Naive thymus-derived CD4-positive, alpha-beta T cell (primary cell): ENCODE measurements around the gene TRAPPC8. TPM values are rescaled to one million over a fixed set of nuclear protein-coding genes. Genes with fewer than 3 reads are reported as not detected.
"Not testable (repeated sequence)": the region's sequence is repeated elsewhere in the genome, so short reads cannot be mapped to it uniquely, and the experiment has no call there.

Experiments
- ATAC-seq: fragments of 150-1000 bp; cut with Tn5 transposase; 2 replicates; pipeline ENCODE4 v1.10.0; 2021; ENCODE audit warnings: mild to moderate bottlenecking, moderate library complexity
- CTCF ChIA-PET: fragments of 350-600 bp; sonication (Branson Sonifier 250); formaldehyde crosslinking; loops from one replicate; lab custom pipeline; 2021; ENCODE audit warnings: antibody characterized with exemption; lab: Charles Lee
- POLR2A ChIA-PET: fragments of 350-600 bp; sonication (Branson Sonifier 250); formaldehyde crosslinking; loops from one replicate; lab custom pipeline; 2021; ENCODE audit warnings: antibody characterized with exemption, inconsistent platforms; lab: Charles Lee
- DNase-seq, 9 donors: peaks; one replicate each; pipeline versions ENCODE4 v3.0.0 to v3.0.0-alpha.2; 2020 to 2022; ENCODE audit warnings: mixed read lengths in 1 of 9
- H3K27ac ChIP-seq: one replicate; pipeline ENCODE4 v1.7.0; 2013; ENCODE audit warnings: mild to moderate bottlenecking, low read depth, low read length, moderate library complexity
- H3K27me3 ChIP-seq, 2 donors: one replicate each; pipeline ENCODE4 v1.7.0; 2013; ENCODE audit warnings: low read length in 2 of 2, mild to moderate bottlenecking in 2 of 2, moderate library complexity in 2 of 2; ENCODE audit not compliant: control insufficient read depth in 2 of 2, insufficient read depth in 2 of 2
- H3K36me3 ChIP-seq, 3 experiments: 1 replicate in 2 of 3; 2 replicates in 1 of 3; pipeline ENCODE4 v1.7.0; 2013; ENCODE audit warnings: low read length in 3 of 3, mild to moderate bottlenecking in 3 of 3, moderate library complexity in 1 of 3; ENCODE audit not compliant: insufficient read depth in 3 of 3, control insufficient read depth in 2 of 3
- H3K4me1 ChIP-seq, 2 donors: one replicate each; pipeline ENCODE4 v1.7.0; 2013; ENCODE audit warnings: low read length in 2 of 2, mild to moderate bottlenecking in 2 of 2, moderate library complexity in 1 of 2; ENCODE audit not compliant: control insufficient read depth in 2 of 2, insufficient read depth in 2 of 2
- H3K4me3 ChIP-seq: 2 replicates; pipeline ENCODE4 v1.7.0; 2013; ENCODE audit warnings: mild to moderate bottlenecking, low read length
- H3K9me3 ChIP-seq, 3 experiments: 1 replicate in 2 of 3; 2 replicates in 1 of 3; pipeline ENCODE4 v1.7.0; 2013; ENCODE audit warnings: low read length in 3 of 3; ENCODE audit not compliant: control insufficient read depth in 2 of 3
- H3K27ac Mint-ChIP-seq, 9 donors: one replicate each; pipeline ENCODE4 v1.8.0; 2020 to 2022; ENCODE audit warnings: mixed read lengths in 9 of 9, mild to moderate bottlenecking in 8 of 9, moderate library complexity in 5 of 9, inconsistent platforms in 2 of 9
- H3K27me3 Mint-ChIP-seq, 5 donors: one replicate each; pipeline ENCODE4 v1.8.0; 2021 to 2022; ENCODE audit warnings: mixed read lengths in 5 of 5, mild to moderate bottlenecking in 1 of 5
- H3K36me3 Mint-ChIP-seq, 5 donors: one replicate each; pipeline ENCODE4 v1.8.0; 2020 to 2022; ENCODE audit warnings: mixed read lengths in 5 of 5, mild to moderate bottlenecking in 3 of 5, inconsistent platforms in 1 of 5
- H3K4me1 Mint-ChIP-seq, 7 donors: one replicate each; pipeline ENCODE4 v1.8.0; 2020 to 2022; ENCODE audit warnings: mixed read lengths in 7 of 7, mild to moderate bottlenecking in 3 of 7, inconsistent platforms in 1 of 7
- H3K4me3 Mint-ChIP-seq, 10 donors: one replicate each; pipeline ENCODE4 v1.8.0; 2020 to 2022; ENCODE audit warnings: mild to moderate bottlenecking in 10 of 10, mixed read lengths in 10 of 10, moderate library complexity in 6 of 10, inconsistent platforms in 2 of 10
- H3K9me3 Mint-ChIP-seq, 11 donors: one replicate each; pipeline ENCODE4 v1.8.0; 2020 to 2022; ENCODE audit warnings: mixed read lengths in 11 of 11, mild to moderate bottlenecking in 4 of 11, inconsistent platforms in 1 of 11, moderate library complexity in 1 of 11
- intact Hi-C, 2 donors: fragments of 100-400 bp; cut with micrococcal nuclease; formaldehyde crosslinking; loops; one replicate each; pipeline ENCODE4 v1.15.1; 2023
- polyA plus RNA-seq, 2 donors: library from polyadenylated mRNA; unstranded; fragments of 300-500 nt; fragmentation: Illumina TruSeq; gene quantifications; one replicate each; pipeline ENCODE4 v1.2.3, GENCODE V29; 2021
- total RNA-seq, 6 experiments: library from RNA in 5 of 6; stranded (reverse) in 5 of 6; gene quantifications; 1 replicate in 5 of 6; 2 replicates in 1 of 6; pipeline ENCODE4 v1.2.3 and lab custom pipeline; 2021 to 2026

The TRAPPC8 gene
- total and polyA plus RNA-seq, 7 experiments from 2014 or later, result 16.4 to 62.7 (median 42.7) TPM

GRCh38 chr18:31819925-31820229, 123.1 kb downstream of the TRAPPC8 start:
- CTCF ChIA-PET, result no interaction called here
- no peaks in the 10 kb centered on the region for H3K36me3 Mint-ChIP-seq
- intact Hi-C loops, result loop anchor here (1.0 to 2.0 kb wide), 4 partner anchors 79 to 264 kb away; no protein-coding TSS in a partner anchor
- Histone ChIP-seq H3K9me3 (no peaks in the 10 kb centered on the region), H3K4me3 (no peak overlapping the region), H3K36me3 (no peaks in the 10 kb centered on the region), H3K27ac (no peak overlapping the region), H3K4me1 (no peaks in the 10 kb centered on the region), H3K27me3 (no peaks in the 10 kb centered on the region)
- ATAC-seq (no peak), DNase-seq (no peak)
- POLR2A ChIA-PET, result interaction anchor here (0.6 kb wide), 1 partner anchor 284 kb away, joined by 4 read pairs; no protein-coding TSS in a partner anchor
- no peak overlapping the region for H3K4me3 Mint-ChIP-seq
- H3K27ac Mint-ChIP-seq, result no peak overlapping the region
- peaks cover 0 to 8% (median 5%) of the 10 kb centered on the region in 5 donors for H3K27me3 Mint-ChIP-seq
- H3K9me3 Mint-ChIP-seq, result no peaks in the 10 kb centered on the region
- H3K4me1 Mint-ChIP-seq, result peaks cover 0 to 3% (median 0%) of the 10 kb centered on the region in 7 donors

GRCh38 chr18:31819106-31819924, 123.6 kb downstream of the TRAPPC8 start:
- no peaks in the 10 kb centered on the region for H3K36me3 ChIP-seq
- H3K4me1 ChIP-seq, result no peaks in the 10 kb centered on the region
- H3K27me3 Mint-ChIP-seq, result peaks cover 0 to 8% (median 5%) of the 10 kb centered on the region in 5 donors
- H3K4me3 Mint-ChIP-seq, result no peak overlapping the region
- no peak overlapping the region for H3K4me3 ChIP-seq
- H3K36me3 Mint-ChIP-seq, result no peaks in the 10 kb centered on the region
- peak in 5 of 9 donors; percentile 8 to 27 (median 14) for DNase-seq
- peaks cover 0 to 3% (median 0%) of the 10 kb centered on the region in 7 donors for H3K4me1 Mint-ChIP-seq
- peak; percentile 75 for ATAC-seq
- no peak overlapping the region for H3K27ac ChIP-seq
- no peaks in the 10 kb centered on the region for H3K27me3 ChIP-seq
- ChIA-PET POLR2A (no interaction called here), CTCF (no interaction called here)
- H3K9me3 Mint-ChIP-seq, result no peaks in the 10 kb centered on the region
- H3K9me3 ChIP-seq, result no peaks in the 10 kb centered on the region
- no peak overlapping the region for H3K27ac Mint-ChIP-seq
- intact Hi-C loops, result loop anchor here (1.0 to 2.0 kb wide), 4 partner anchors 78 to 263 kb away; no protein-coding TSS in a partner anchor

DNA sequence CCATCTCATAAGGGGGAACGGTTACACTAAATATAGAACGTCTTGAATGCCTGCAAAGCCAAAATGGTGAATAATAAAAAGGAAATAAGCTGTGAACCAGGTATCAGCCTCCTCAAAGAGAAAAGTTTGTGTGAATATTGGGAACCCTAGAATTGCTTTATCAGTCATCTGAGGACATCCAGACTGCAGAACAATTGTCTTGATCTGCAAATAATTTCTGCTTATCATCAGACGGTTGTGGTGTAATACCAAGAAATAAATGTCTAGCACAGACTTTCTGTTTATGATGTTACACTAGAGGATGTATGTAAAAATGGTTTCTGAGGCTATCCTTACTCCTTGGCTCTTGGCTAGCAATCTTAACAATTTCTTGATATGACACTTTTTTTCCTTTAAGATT, 128.8 kb downstream of the TRAPPC8 start:
- DNase-seq, result no peak
- CTCF ChIA-PET, result interaction anchor here (0.9 kb wide), 1 partner anchor 76 kb away, joined by 3 read pairs; no protein-coding TSS in a partner anchor

GRCh38 chr18:31810336-31811130, 132.4 kb downstream of the TRAPPC8 start:
- H3K36me3 Mint-ChIP-seq, H3K4me3 Mint-ChIP-seq, CTCF ChIA-PET, H3K4me1 Mint-ChIP-seq, H3K27ac ChIP-seq, H3K27me3 ChIP-seq, H3K27ac Mint-ChIP-seq, H3K9me3 ChIP-seq, H3K4me1 ChIP-seq, H3K27me3 Mint-ChIP-seq, POLR2A ChIA-PET, intact Hi-C loops, DNase-seq, H3K36me3 ChIP-seq, H3K4me3 ChIP-seq, ATAC-seq, H3K9me3 Mint-ChIP-seq: not testable (repeated sequence)

More for the DNA sequence above, 128.8 kb downstream of the TRAPPC8 start:
- no peaks in the 10 kb centered on the region for H3K4me1 ChIP-seq
- Mint-ChIP-seq H3K36me3 (no peaks in the 10 kb centered on the region), H3K9me3 (peaks cover 0 to 2% (median 0%) of the 10 kb centered on the region in 11 donors), H3K4me3 (no peak overlapping the region), H3K27me3 (peaks cover 0 to 13% (median 7%) of the 10 kb centered on the region in 5 donors), H3K4me1 (no peaks in the 10 kb centered on the region), H3K27ac (no peak overlapping the region)
- H3K36me3 ChIP-seq, result no peaks in the 10 kb centered on the region
- intact Hi-C loops, result no loop called here
- POLR2A ChIA-PET, result no interaction called here
- H3K9me3 ChIP-seq, result no peaks in the 10 kb centered on the region
- H3K27me3 ChIP-seq, result no peaks in the 10 kb centered on the region
- no peak for ATAC-seq
- H3K4me3 ChIP-seq, result no peak overlapping the region
- H3K27ac ChIP-seq, result no peak overlapping the region

DNA sequence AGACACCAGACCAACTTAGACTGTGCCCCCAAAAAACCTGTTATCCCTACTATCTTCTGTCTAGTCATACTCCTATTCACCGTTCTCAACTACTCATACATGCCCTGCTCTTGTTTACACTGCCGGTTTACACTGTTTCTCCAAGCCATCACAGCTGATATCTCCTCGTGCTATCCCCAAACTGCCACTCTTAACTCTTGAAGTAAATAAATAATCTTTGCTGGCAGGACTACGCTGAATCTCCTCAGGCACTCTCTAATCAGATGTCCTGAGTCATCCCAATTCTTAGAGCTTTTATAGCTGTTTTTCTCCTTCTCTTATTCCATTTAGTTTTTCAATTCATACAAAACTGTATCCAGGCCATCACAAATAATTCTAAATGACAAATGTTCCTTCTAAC, 133.9 kb downstream of the TRAPPC8 start:
- H3K27ac Mint-ChIP-seq, H3K4me3 ChIP-seq, DNase-seq, H3K4me3 Mint-ChIP-seq, intact Hi-C loops, H3K27ac ChIP-seq, H3K27me3 Mint-ChIP-seq, H3K36me3 ChIP-seq, H3K9me3 ChIP-seq, ATAC-seq, POLR2A ChIA-PET, CTCF ChIA-PET, H3K27me3 ChIP-seq, H3K4me1 ChIP-seq, H3K4me1 Mint-ChIP-seq, H3K9me3 Mint-ChIP-seq, H3K36me3 Mint-ChIP-seq: not testable (repeated sequence)

DNA sequence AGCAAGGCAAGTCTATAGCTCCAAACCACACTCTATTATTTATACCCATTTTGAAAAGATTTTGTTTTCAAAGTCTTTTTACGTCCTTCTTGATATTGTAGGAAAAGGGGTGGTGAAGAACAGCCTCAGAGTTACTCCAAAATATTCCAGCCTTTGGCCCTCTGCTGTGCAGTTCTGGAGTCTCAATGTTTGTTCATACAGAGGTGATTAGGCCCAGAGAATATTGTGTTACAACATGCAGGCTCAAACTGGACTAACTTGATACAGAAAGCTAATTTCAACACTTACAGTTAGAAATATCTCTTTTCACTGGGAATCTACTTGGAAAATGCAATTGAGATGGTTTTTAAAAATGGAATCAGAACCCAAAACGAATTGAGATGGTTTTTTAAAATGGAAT, 141.8 kb downstream of the TRAPPC8 start:
- H3K36me3 Mint-ChIP-seq, result no peaks in the 10 kb centered on the region
- no peak overlapping the region for H3K27ac Mint-ChIP-seq
- H3K4me3 Mint-ChIP-seq, result no peak overlapping the region
- Histone ChIP-seq H3K4me3 (no peak overlapping the region), H3K27me3 (no peaks in the 10 kb centered on the region), H3K27ac (no peak overlapping the region), H3K4me1 (no peaks in the 10 kb centered on the region), H3K36me3 (no peaks in the 10 kb centered on the region), H3K9me3 (no peaks in the 10 kb centered on the region)
- ChIA-PET POLR2A (no interaction called here), CTCF (no interaction called here)
- no peaks in the 10 kb centered on the region for H3K27me3 Mint-ChIP-seq
- intact Hi-C loops, result no loop called here
- no peak for ATAC-seq
- DNase-seq, result no peak
- H3K9me3 Mint-ChIP-seq, result no peaks in the 10 kb centered on the region
- no peaks in the 10 kb centered on the region for H3K4me1 Mint-ChIP-seq
